NB4 (cell line): Measurements from ENCODE around the gene ADGRL3.

Source experiments
- DNase-seq: peaks from one replicate; pipeline ENCODE4 v3.0.0; 2010; ENCODE audit warnings: low read depth
- H3K4me3 ChIP-seq: one replicate; pipeline ENCODE4 v1.5.1; 2011; ENCODE audit warnings: mild to moderate bottlenecking, low read depth, low read length, moderate library complexity
- MYC ChIP-seq: IDR thresholded peaks from 2 replicates; pipeline ENCODE4 v1.6.1; 2011; ENCODE audit warnings: low read depth, low read length
- POLR2A ChIP-seq: IDR thresholded peaks from 2 replicates; pipeline ENCODE4 v1.6.1; 2011; ENCODE audit warnings: mild to moderate bottlenecking; ENCODE audit not compliant: insufficient read length; ENCODE audit errors: extremely low read depth
- TF ChIP-seq, protein P1 (sequence below): IDR thresholded peaks from one replicate; pipeline ENCODE4 v1.5.1; 2012; ENCODE audit warnings: low read depth, low read length
- TF ChIP-seq, protein P2 (sequence below): IDR thresholded peaks from 2 replicates; pipeline ENCODE4 v1.6.1; 2011; ENCODE audit warnings: low read depth, low read length

Gene ADGRL3

GRCh38 chr4:61194571-61194970 is 5.6 kb upstream of the ADGRL3 start:
- TF ChIP-seq POLR2A (no peak), MYC (no peak)
- TF ChIP-seq, protein P1, sequence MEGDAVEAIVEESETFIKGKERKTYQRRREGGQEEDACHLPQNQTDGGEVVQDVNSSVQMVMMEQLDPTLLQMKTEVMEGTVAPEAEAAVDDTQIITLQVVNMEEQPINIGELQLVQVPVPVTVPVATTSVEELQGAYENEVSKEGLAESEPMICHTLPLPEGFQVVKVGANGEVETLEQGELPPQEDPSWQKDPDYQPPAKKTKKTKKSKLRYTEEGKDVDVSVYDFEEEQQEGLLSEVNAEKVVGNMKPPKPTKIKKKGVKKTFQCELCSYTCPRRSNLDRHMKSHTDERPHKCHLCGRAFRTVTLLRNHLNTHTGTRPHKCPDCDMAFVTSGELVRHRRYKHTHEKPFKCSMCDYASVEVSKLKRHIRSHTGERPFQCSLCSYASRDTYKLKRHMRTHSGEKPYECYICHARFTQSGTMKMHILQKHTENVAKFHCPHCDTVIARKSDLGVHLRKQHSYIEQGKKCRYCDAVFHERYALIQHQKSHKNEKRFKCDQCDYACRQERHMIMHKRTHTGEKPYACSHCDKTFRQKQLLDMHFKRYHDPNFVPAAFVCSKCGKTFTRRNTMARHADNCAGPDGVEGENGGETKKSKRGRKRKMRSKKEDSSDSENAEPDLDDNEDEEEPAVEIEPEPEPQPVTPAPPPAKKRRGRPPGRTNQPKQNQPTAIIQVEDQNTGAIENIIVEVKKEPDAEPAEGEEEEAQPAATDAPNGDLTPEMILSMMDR: no peak
- TF ChIP-seq, protein P2, sequence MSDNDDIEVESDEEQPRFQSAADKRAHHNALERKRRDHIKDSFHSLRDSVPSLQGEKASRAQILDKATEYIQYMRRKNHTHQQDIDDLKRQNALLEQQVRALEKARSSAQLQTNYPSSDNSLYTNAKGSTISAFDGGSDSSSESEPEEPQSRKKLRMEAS: no peak
- DNase-seq: no peak
- H3K4me3 ChIP-seq: no peak overlapping the region

DNA sequence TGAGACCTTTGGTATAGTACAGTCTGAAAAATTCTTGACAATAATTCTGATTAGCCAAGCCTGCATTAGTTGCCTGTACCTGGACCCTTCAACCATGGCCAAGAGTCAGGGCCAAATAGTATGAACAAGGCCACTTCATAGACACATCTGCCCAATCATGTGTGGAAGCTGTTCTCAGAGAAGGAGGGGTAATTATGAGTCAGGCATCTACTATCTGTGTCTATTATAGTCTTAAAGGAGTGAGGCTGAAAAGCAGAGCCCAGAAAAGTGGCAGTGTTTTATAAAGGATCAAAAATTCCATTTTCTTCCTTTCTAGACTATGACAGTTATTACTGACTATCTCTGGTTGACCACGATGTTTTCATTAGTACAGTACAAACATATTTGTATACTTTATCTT is 5.0 kb upstream of the ADGRL3 start:
- TF ChIP-seq, protein P1: no peak
- TF ChIP-seq POLR2A (no peak), MYC (no peak)
- TF ChIP-seq, protein P2: no peak
- DNase-seq: no peak
- H3K4me3 ChIP-seq: no peak overlapping the region

- DNase-seq: no peak
- TF ChIP-seq, protein P1: no peak
- TF ChIP-seq MYC (no peak), POLR2A (no peak)
- TF ChIP-seq, protein P2: no peak
- no peak overlapping the region for H3K4me3 ChIP-seq
Observed at GRCh38 chr4:61198686-61199085, 1.4 kb upstream of the ADGRL3 start.

DNA sequence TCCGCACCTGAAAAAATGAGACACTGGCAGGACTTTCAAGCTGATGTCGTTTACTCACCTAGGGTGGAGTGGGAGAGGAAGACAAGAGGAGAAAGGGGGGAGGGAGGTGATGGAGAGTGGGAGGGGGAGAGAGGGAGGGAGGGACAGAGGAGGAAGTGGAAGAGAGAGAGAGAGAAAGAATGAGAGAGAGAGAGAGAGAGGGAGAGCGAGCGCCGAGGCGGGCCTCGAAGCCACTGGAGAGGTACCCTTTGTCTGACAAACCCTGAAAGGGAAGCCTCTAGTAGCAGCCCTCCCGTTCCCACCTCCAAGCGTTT is 296 bp upstream of the ADGRL3 start:
- no peak for TF ChIP-seq MYC
- TF ChIP-seq, protein P1: no peak
- TF ChIP-seq POLR2A: no peak
- TF ChIP-seq, protein P2: no peak
- no peak for DNase-seq
- H3K4me3 ChIP-seq: no peak overlapping the region

DNA sequence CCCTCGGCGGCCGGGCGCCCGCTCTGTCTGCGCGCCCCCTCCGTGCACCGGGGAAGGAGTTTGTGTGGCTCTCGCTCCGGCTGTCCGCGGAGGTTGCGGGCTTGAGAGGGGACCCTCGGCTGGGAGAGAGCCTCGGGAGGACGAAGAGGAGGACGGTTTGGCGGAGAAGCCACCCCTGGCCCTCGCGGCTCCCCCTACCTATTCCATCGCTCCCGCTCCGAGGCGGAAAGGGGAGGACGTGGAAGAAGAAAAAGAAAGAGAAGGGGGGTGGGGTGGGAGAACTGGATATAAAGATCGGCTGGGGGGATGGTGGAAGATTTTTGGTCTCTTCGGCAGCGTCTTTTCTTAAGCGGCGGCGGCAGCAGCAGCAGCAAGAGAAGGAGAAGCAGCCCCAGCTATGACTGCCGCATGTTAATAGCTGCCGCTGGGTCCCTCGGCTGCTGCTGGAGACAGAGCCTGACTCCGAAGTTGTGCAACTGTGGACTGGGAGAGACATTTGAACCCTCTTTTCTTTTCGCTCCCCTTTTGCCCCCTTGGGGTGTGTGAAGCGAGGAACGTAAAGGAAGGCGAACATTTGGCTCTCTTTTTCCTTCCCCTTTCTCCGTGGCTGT is 895 bp downstream of the ADGRL3 start:
- TF ChIP-seq, protein P1: no peak
- TF ChIP-seq, protein P2: no peak
- no peak for TF ChIP-seq POLR2A
- TF ChIP-seq MYC: no peak
- no peak overlapping the region for H3K4me3 ChIP-seq

DNA sequence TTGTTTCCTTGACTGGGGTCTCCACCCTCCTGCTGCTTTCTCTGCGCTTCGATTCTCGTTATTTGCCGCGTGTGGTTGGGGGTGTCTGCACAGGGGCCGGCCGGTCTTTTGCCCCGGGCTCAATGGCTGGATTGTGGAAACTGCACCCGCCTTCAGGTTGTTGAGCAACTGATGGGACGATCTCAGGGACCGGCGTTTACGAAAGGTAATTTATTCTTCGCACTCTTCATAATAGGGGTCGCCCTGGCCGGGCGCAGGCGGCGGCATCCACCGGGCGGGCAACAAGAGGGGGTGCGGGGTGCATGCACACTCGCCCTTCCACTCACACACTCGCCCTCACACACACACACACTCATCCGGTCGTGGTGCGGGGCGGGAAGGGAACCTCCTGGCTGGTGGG is 1.4 kb downstream of the ADGRL3 start:
- H3K4me3 ChIP-seq: no peak overlapping the region
- TF ChIP-seq POLR2A (no peak), MYC (no peak)
- TF ChIP-seq, protein P2: no peak
- TF ChIP-seq, protein P1: no peak
- no peak for DNase-seq

More for the DNA sequence above, 895 bp downstream of the ADGRL3 start:
- DNase-seq: no peak
